Endometrial microvascular endothelial cells (primary cell): ENCODE results near the gene GIPC1. TPM values are rescaled to one million over a fixed set of nuclear protein-coding genes. Genes with fewer than 3 reads are reported as not detected.

Source experiments
- in situ Hi-C: cut with HindIII; loops from 2 replicates; pipeline ENCODE4 v1.10.0; 2017; ENCODE audit warnings: low sequenced_read_pairs, low pct_unique_long_range_greater_than_20kb; ENCODE audit errors: inconsistent ontology term
- total RNA-seq: library from RNA; depleted of rRNA; stranded (reverse); fragments of >200 nt; gene quantifications from one replicate; pipeline ENCODE4 v1.2.3, GENCODE V29; 2015; ENCODE audit errors: inconsistent ontology term

Gene GIPC1
- total RNA-seq, 1 donor from 2014 or later: 152 TPM

GRCh38 chr19:14443632-14444216 is 52.2 kb downstream of the GIPC1 start:
- in situ Hi-C loops: no loop called here

GRCh38 chr19:14442891-14443631 is 52.9 kb downstream of the GIPC1 start:
- in situ Hi-C loops: no loop called here

GRCh38 chr19:14441041-14441938 is 54.6 kb downstream of the GIPC1 start:
- in situ Hi-C loops: no loop called here

GRCh38 chr19:14440049-14440448 is 55.9 kb downstream of the GIPC1 start:
- in situ Hi-C loops: no loop called here

GRCh38 chr19:14439014-14439413 is 56.9 kb downstream of the GIPC1 start:
- in situ Hi-C loops: no loop called here

- in situ Hi-C loops: no loop called here
These were observed 58.3 kb downstream of the GIPC1 start for GRCh38 chr19:14437578-14438140.

GRCh38 chr19:14435320-14436050 is 60.4 kb downstream of the GIPC1 start:
- in situ Hi-C loops: no loop called here

- in situ Hi-C loops: no loop called here
These were observed 61.2 kb downstream of the GIPC1 start for GRCh38 chr19:14434543-14435319.

- in situ Hi-C loops: no loop called here
These were observed 62.1 kb downstream of the GIPC1 start for GRCh38 chr19:14433554-14434501.

- in situ Hi-C loops: no loop called here
These were observed 63.0 kb downstream of the GIPC1 start, which contains the start of gene PKN1 for GRCh38 chr19:14432791-14433553. Gene PKN1 (plus strand): TSS chr19:14433306. CDS start chr19:14433522, 216 bp downstream.

GRCh38 chr19:14430712-14431111 is 65.2 kb downstream of the GIPC1 start:
- in situ Hi-C loops: no loop called here

- in situ Hi-C loops: no loop called here
These were observed 67.0 kb downstream of the GIPC1 start for GRCh38 chr19:14428882-14429416.
